ENCODE measurements around the gene SPATA21.
"Not testable (repeated sequence)": the region's sequence is repeated elsewhere in the genome, so short reads cannot be mapped to it uniquely, and the experiment has no call there.

SPATA21 gene

GRCh38 chr1:16436946-16437474, at the start of gene SPATA21:
TSS of gene SPATA21 (minus strand) at chr1:16437424. CDS start at chr1:16431371, 6,053 bp downstream.
- DNase-seq, result no peak

- DNase-seq, result not testable (repeated sequence)
These were observed 49.8 kb upstream of the SPATA21 start for GRCh38 chr1:16487011-16487410.

GRCh38 chr1:16486316-16486715, 49.1 kb upstream of the SPATA21 start:
- DNase-seq, result not testable (repeated sequence)

GRCh38 chr1:16484931-16485330, 47.7 kb upstream of the SPATA21 start:
- no peak for DNase-seq

GRCh38 chr1:16484501-16484835, 47.2 kb upstream of the SPATA21 start:
- DNase-seq, result no peak

GRCh38 chr1:16483639-16484500, 46.6 kb upstream of the SPATA21 start:
- not testable (repeated sequence) for DNase-seq

- not testable (repeated sequence) for DNase-seq
These were observed 45.9 kb upstream of the SPATA21 start for GRCh38 chr1:16483146-16483545.

GRCh38 chr1:16478091-16478490, 40.9 kb upstream of the SPATA21 start:
- DNase-seq, result no peak

GRCh38 chr1:16475771-16476770, 38.8 kb upstream of the SPATA21 start:
- not testable (repeated sequence) for DNase-seq

GRCh38 chr1:16474891-16475290, 37.7 kb upstream of the SPATA21 start:
- not testable (repeated sequence) for DNase-seq

- DNase-seq, result no peak
These were observed 37.1 kb upstream of the SPATA21 start for GRCh38 chr1:16474166-16474800.

GRCh38 chr1:16468558-16468957, 31.3 kb upstream of the SPATA21 start:
- DNase-seq, result no peak

- no peak for DNase-seq
These were observed 27.8 kb upstream of the SPATA21 start for GRCh38 chr1:16464917-16465625.

GRCh38 chr1:16462773-16463330, 25.6 kb upstream of the SPATA21 start:
- DNase-seq, result no peak

- no peak for DNase-seq
These were observed 24.5 kb upstream of the SPATA21 start for GRCh38 chr1:16461681-16462080.

- DNase-seq, result no peak
These were observed 22.2 kb upstream of the SPATA21 start for GRCh38 chr1:16459352-16459925.

- no peak for DNase-seq
These were observed 21.6 kb upstream of the SPATA21 start for GRCh38 chr1:16458831-16459230.

GRCh38 chr1:16456151-16456550, 18.9 kb upstream of the SPATA21 start:
- not testable (repeated sequence) for DNase-seq

GRCh38 chr1:16454909-16455308, 17.7 kb upstream of the SPATA21 start:
- DNase-seq, result not testable (repeated sequence)

- no peak for DNase-seq
These were observed 14.8 kb upstream of the SPATA21 start for GRCh38 chr1:16451841-16452528.

All from activated gamma-delta T cell treated with Interleukin-2 at 50 U/mL for 16 hours (primary cell).